Measurements from ENCODE around the gene GALNT15. TPM values are rescaled to one million over a fixed set of nuclear protein-coding genes. Genes with fewer than 3 reads are reported as not detected.

The GALNT15 gene
- total RNA-seq, 1 donor from 2014 or later, result 0.95 TPM

GRCh38 chr3:16260046-16260445, 85.6 kb downstream of the GALNT15 start:
- Mint-ChIP-seq H3K27me3 (ENCODE audit: low read depth, unreplicated experiment) (no peaks in the 10 kb centered on the region), H3K9me3 (ENCODE audit: unreplicated experiment) (no peaks in the 10 kb centered on the region), H3K4me1 (ENCODE audit: low read depth, unreplicated experiment) (no peaks in the 10 kb centered on the region), H3K4me3 (ENCODE audit: unreplicated experiment) (no peak overlapping the region), H3K36me3 (ENCODE audit: low read depth, unreplicated experiment) (peaks cover 7% of the 10 kb centered on the region), H3K27ac (ENCODE audit: unreplicated experiment) (no peak overlapping the region)
- Histone ChIP-seq H3K4me2 (ENCODE audit: low read length) (no peak overlapping the region), H3K4me1 (ENCODE audit: insufficient read depth, low read length) (no peaks in the 10 kb centered on the region), H3K4me3 (ENCODE audit: insufficient read depth, low read depth, low read length) (no peak overlapping the region), H3K9me3 (ENCODE audit: insufficient read depth, low read depth, low read length) (no peaks in the 10 kb centered on the region), H3K36me3 (ENCODE audit: insufficient read depth, low read length) (peaks cover 13% of the 10 kb centered on the region), H3K27ac (ENCODE audit: low read depth, low read length) (no peak overlapping the region), H3K27me3 (ENCODE audit: insufficient read depth, low read length) (no peaks in the 10 kb centered on the region), H4K20me1 (ENCODE audit: insufficient read depth, low read length) (peaks cover 23% of the 10 kb centered on the region), H2AFZ (ENCODE audit: low read depth, low read length) (no peak overlapping the region), H3K79me2 (ENCODE audit: insufficient read depth, low read length) (peaks cover 39% of the 10 kb centered on the region), H3K9ac (ENCODE audit: low read length) (no peak overlapping the region)
- no peak for FAIRE-seq
- DNase-seq (ENCODE audit: low read depth), result no peak
- TF ChIP-seq EZH2 (IDR thresholded peaks at IDR 0.05; ENCODE audit: insufficient read depth, low read length) (no peak), CTCF (IDR thresholded peaks at IDR 0.05; ENCODE audit: insufficient read depth, low read depth, low read length) (no peak)

- no peak for FAIRE-seq
- no peak overlapping the region for H3K4me3 Mint-ChIP-seq (ENCODE audit: unreplicated experiment)
- H3K9me3 Mint-ChIP-seq (ENCODE audit: unreplicated experiment), result no peaks in the 10 kb centered on the region
- Histone ChIP-seq H3K27me3 (ENCODE audit: insufficient read depth, low read length) (no peaks in the 10 kb centered on the region), H4K20me1 (ENCODE audit: insufficient read depth, low read length) (peaks cover 23% of the 10 kb centered on the region), H3K4me1 (ENCODE audit: insufficient read depth, low read length) (peaks cover 5% of the 10 kb centered on the region), H3K36me3 (ENCODE audit: insufficient read depth, low read length) (peaks cover 13% of the 10 kb centered on the region), H3K9ac (ENCODE audit: low read length) (no peak overlapping the region), H3K4me2 (ENCODE audit: low read length) (no peak overlapping the region), H3K27ac (ENCODE audit: low read depth, low read length) (no peak overlapping the region), H3K79me2 (ENCODE audit: insufficient read depth, low read length) (peaks cover 60% of the 10 kb centered on the region), H3K4me3 (ENCODE audit: insufficient read depth, low read depth, low read length) (no peak overlapping the region), H2AFZ (ENCODE audit: low read depth, low read length) (no peak overlapping the region), H3K9me3 (ENCODE audit: insufficient read depth, low read depth, low read length) (no peaks in the 10 kb centered on the region)
- H3K27me3 Mint-ChIP-seq (ENCODE audit: low read depth, unreplicated experiment), result no peaks in the 10 kb centered on the region
- peaks cover 6% of the 10 kb centered on the region for H3K36me3 Mint-ChIP-seq (ENCODE audit: low read depth, unreplicated experiment)
- H3K4me1 Mint-ChIP-seq (ENCODE audit: low read depth, unreplicated experiment), result peaks cover 7% of the 10 kb centered on the region
- H3K27ac Mint-ChIP-seq (ENCODE audit: unreplicated experiment), result no peak overlapping the region
- DNase-seq (ENCODE audit: low read depth), result no peak
- TF ChIP-seq EZH2 (IDR thresholded peaks at IDR 0.05; ENCODE audit: insufficient read depth, low read length) (no peak), CTCF (IDR thresholded peaks at IDR 0.05; ENCODE audit: insufficient read depth, low read depth, low read length) (no peak)
Measured at GRCh38 chr3:16262174-16262573, 87.7 kb downstream of the GALNT15 start.

GRCh38 chr3:16264174-16264707, 89.8 kb downstream of the GALNT15 start:
- TF ChIP-seq CTCF (IDR thresholded peaks at IDR 0.05; ENCODE audit: insufficient read depth, low read depth, low read length), result no peak
- no peak for TF ChIP-seq EZH2 (IDR thresholded peaks at IDR 0.05; ENCODE audit: insufficient read depth, low read length)
- FAIRE-seq (no peak), DNase-seq (ENCODE audit: low read depth) (peak; percentile 7)
- Histone ChIP-seq H3K27me3 (ENCODE audit: insufficient read depth, low read length) (no peaks in the 10 kb centered on the region), H3K79me2 (ENCODE audit: insufficient read depth, low read length) (peaks cover 64% of the 10 kb centered on the region), H3K9ac (ENCODE audit: low read length) (peak overlapping the region; percentile 98), H4K20me1 (ENCODE audit: insufficient read depth, low read length) (peaks cover 19% of the 10 kb centered on the region), H2AFZ (ENCODE audit: low read depth, low read length) (peak overlapping the region; percentile 95), H3K36me3 (ENCODE audit: insufficient read depth, low read length) (peaks cover 8% of the 10 kb centered on the region), H3K27ac (ENCODE audit: low read depth, low read length) (peak overlapping the region; percentile 93), H3K9me3 (ENCODE audit: insufficient read depth, low read depth, low read length) (no peaks in the 10 kb centered on the region), H3K4me2 (ENCODE audit: low read length) (peak overlapping the region; percentile 89), H3K4me1 (ENCODE audit: insufficient read depth, low read length) (peaks cover 5% of the 10 kb centered on the region), H3K4me3 (ENCODE audit: insufficient read depth, low read depth, low read length) (peak overlapping the region; percentile 96)
- Mint-ChIP-seq H3K9me3 (ENCODE audit: unreplicated experiment) (no peaks in the 10 kb centered on the region), H3K27ac (ENCODE audit: unreplicated experiment) (peak overlapping the region; percentile 99), H3K4me3 (ENCODE audit: unreplicated experiment) (peak overlapping the region; percentile 90), H3K4me1 (ENCODE audit: low read depth, unreplicated experiment) (peaks cover 7% of the 10 kb centered on the region), H3K36me3 (ENCODE audit: low read depth, unreplicated experiment) (peaks cover 5% of the 10 kb centered on the region), H3K27me3 (ENCODE audit: low read depth, unreplicated experiment) (no peaks in the 10 kb centered on the region)

Measured in astrocyte (in vitro differentiated cells and primary cell).